HEK293 (cell line): ENCODE measurements around the gene ADGRB3.

Experiments
- CTCF ChIP-seq: fragments of 450-650 bp; formaldehyde crosslinking; IDR thresholded peaks from 2 replicates; pipeline ENCODE4 v1.5.1; 2016; ENCODE audit warnings: missing biosample characterization, missing genetic modification characterization
- WT1 ChIP-seq: fragments of 450-650 bp; formaldehyde crosslinking; IDR thresholded peaks from 2 replicates; pipeline ENCODE4 v1.5.1; 2016; ENCODE audit warnings: missing biosample characterization, missing genetic modification characterization
- ZBTB48 ChIP-seq: fragments of 450-650 bp; formaldehyde crosslinking; IDR thresholded peaks from 2 replicates; pipeline ENCODE4 v1.5.1; 2016; ENCODE audit warnings: missing biosample characterization, missing genetic modification characterization
- ZNF132 ChIP-seq: fragments of 450-650 bp; formaldehyde crosslinking; IDR thresholded peaks from 2 replicates; pipeline ENCODE4 v1.5.1; 2017; ENCODE audit warnings: missing biosample characterization, missing genetic modification characterization, borderline replicate concordance
- ZNF157 ChIP-seq: fragments of 450-650 bp; formaldehyde crosslinking; IDR thresholded peaks from 2 replicates; pipeline ENCODE4 v1.5.1; 2016; ENCODE audit warnings: missing biosample characterization, missing genetic modification characterization
- ZNF416 ChIP-seq: fragments of 450-650 bp; formaldehyde crosslinking; IDR thresholded peaks from 2 replicates; pipeline ENCODE4 v1.5.1; 2016; ENCODE audit warnings: missing biosample characterization, missing genetic modification characterization
- ZNF654 ChIP-seq: fragments of 450-650 bp; formaldehyde crosslinking; IDR thresholded peaks from 2 replicates; pipeline ENCODE4 v1.5.1; 2016; ENCODE audit warnings: low read depth, missing biosample characterization, missing genetic modification characterization
- ZNF792 ChIP-seq: fragments of 450-650 bp; formaldehyde crosslinking; IDR thresholded peaks from 2 replicates; pipeline ENCODE4 v1.5.1; 2016; ENCODE audit warnings: missing biosample characterization, missing genetic modification characterization
- ZSCAN4 ChIP-seq: fragments of 450-650 bp; formaldehyde crosslinking; IDR thresholded peaks from 2 replicates; pipeline ENCODE4 v1.5.1; 2017; ENCODE audit warnings: missing biosample characterization, missing genetic modification characterization
- TF ChIP-seq, protein P1 (sequence below): fragments of 450-650 bp; formaldehyde crosslinking; IDR thresholded peaks from 2 replicates; pipeline ENCODE4 v1.5.1; 2016; ENCODE audit warnings: missing biosample characterization, missing genetic modification characterization

- TF ChIP-seq CTCF (tag by site-specific recombination) (no peak), ZBTB48 (no peak), ZNF792 (no peak), ZNF157 (tag by site-specific recombination) (no peak), WT1 (tag by site-specific recombination) (no peak), ZNF132 (tag by site-specific recombination) (no peak), ZNF654 (tag by site-specific recombination) (no peak), ZSCAN4 (tag by site-specific recombination) (no peak), ZNF416 (tag by site-specific recombination) (no peak)
- TF ChIP-seq, protein P1, sequence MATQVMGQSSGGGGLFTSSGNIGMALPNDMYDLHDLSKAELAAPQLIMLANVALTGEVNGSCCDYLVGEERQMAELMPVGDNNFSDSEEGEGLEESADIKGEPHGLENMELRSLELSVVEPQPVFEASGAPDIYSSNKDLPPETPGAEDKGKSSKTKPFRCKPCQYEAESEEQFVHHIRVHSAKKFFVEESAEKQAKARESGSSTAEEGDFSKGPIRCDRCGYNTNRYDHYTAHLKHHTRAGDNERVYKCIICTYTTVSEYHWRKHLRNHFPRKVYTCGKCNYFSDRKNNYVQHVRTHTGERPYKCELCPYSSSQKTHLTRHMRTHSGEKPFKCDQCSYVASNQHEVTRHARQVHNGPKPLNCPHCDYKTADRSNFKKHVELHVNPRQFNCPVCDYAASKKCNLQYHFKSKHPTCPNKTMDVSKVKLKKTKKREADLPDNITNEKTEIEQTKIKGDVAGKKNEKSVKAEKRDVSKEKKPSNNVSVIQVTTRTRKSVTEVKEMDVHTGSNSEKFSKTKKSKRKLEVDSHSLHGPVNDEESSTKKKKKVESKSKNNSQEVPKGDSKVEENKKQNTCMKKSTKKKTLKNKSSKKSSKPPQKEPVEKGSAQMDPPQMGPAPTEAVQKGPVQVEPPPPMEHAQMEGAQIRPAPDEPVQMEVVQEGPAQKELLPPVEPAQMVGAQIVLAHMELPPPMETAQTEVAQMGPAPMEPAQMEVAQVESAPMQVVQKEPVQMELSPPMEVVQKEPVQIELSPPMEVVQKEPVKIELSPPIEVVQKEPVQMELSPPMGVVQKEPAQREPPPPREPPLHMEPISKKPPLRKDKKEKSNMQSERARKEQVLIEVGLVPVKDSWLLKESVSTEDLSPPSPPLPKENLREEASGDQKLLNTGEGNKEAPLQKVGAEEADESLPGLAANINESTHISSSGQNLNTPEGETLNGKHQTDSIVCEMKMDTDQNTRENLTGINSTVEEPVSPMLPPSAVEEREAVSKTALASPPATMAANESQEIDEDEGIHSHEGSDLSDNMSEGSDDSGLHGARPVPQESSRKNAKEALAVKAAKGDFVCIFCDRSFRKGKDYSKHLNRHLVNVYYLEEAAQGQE (tag by site-specific recombination): no peak
Observed at GRCh38 chr6:69338431-69339162, 703.5 kb downstream of the ADGRB3 start.
